ENCODE measurements around the gene WIPF2.

WIPF2 gene

GRCh38 chr17:40315678-40316570 lies 96.8 kb downstream of the WIPF2 start:
- no peak for TF ChIP-seq CTCF (conservative IDR thresholded peaks at IDR 0.05; ENCODE audit: low read length)
- peak overlapping the region; percentile 15; the same call in 1 of the 2 replicates for H3K4me3 ChIP-seq (ENCODE audit: low read length)
- no peak for DNase-seq (ENCODE audit: low read depth)

GRCh38 chr17:40316571-40317344 lies 97.7 kb downstream of the WIPF2 start:
- TF ChIP-seq CTCF (conservative IDR thresholded peaks at IDR 0.05; ENCODE audit: low read length) = no peak; the same call in 1 of the 2 replicates
- peak; percentile 87 for DNase-seq (ENCODE audit: low read depth)
- H3K4me3 ChIP-seq (ENCODE audit: low read length) = peak overlapping the region; percentile 68

- DNase-seq (ENCODE audit: low read depth) = peak; percentile 81
- TF ChIP-seq CTCF (conservative IDR thresholded peaks at IDR 0.05; ENCODE audit: low read length) = peak; percentile 72
Measured at GRCh38 chr17:40317345-40317873, 98.3 kb downstream of the WIPF2 start.

GRCh38 chr17:40317880-40318829 lies 99.1 kb downstream of the WIPF2 start:
- peak; percentile 97 for DNase-seq (ENCODE audit: low read depth)
- peak overlapping the region; percentile 93 for H3K4me3 ChIP-seq (ENCODE audit: low read length)
- TF ChIP-seq CTCF (conservative IDR thresholded peaks at IDR 0.05; ENCODE audit: low read length) = no peak

More at GRCh38 chr17:40317345-40317873, 98.3 kb downstream of the WIPF2 start:
- H3K4me3 ChIP-seq (ENCODE audit: low read length) = peak overlapping the region; percentile 68

- H3K4me3 ChIP-seq (ENCODE audit: low read length) = peak overlapping the region; percentile 93
- TF ChIP-seq CTCF (conservative IDR thresholded peaks at IDR 0.05; ENCODE audit: low read length) = peak; percentile 20; the same call in 1 of the 2 replicates
- peak; percentile 38 for DNase-seq (ENCODE audit: low read depth)
Measured at GRCh38 chr17:40318830-40319391, 99.8 kb downstream of the WIPF2 start.

Data from AG10803 (cell line).